Transverse colon (tissue), 4 donors: ENCODE measurements around the gene SLX4IP. TPM values are rescaled to one million over a fixed set of nuclear protein-coding genes. Genes with fewer than 3 reads are reported as not detected.

Experiments
- DNase-seq: peaks from one replicate; pipeline ENCODE4 v3.0.0-alpha.2; 2019
- H3K27ac ChIP-seq, 4 donors: fragments of 200-600 bp; sonication (generic); 2 replicates each; pipeline ENCODE4 v1.5.1; 2016 to 2018; ENCODE audit warnings: inconsistent platforms in 4 of 4
- H3K27me3 ChIP-seq: fragments of 200-600 bp; sonication (generic); 2 replicates; pipeline ENCODE4 v1.5.1; 2017; ENCODE audit warnings: inconsistent platforms
- H3K36me3 ChIP-seq, 4 donors: fragments of 200-600 bp; sonication (generic); 2 replicates each; pipeline ENCODE4 v1.5.1; 2017 to 2019; ENCODE audit warnings: inconsistent platforms in 4 of 4
- H3K4me1 ChIP-seq, 4 donors: fragments of 200-600 bp; sonication (generic); 2 replicates each; pipeline ENCODE4 v1.5.1; 2017 to 2020; ENCODE audit warnings: inconsistent platforms in 4 of 4
- H3K4me3 ChIP-seq, 4 donors: fragments of 200-600 bp; sonication (generic); 1 replicate in 1 of 4; 2 replicates in 3 of 4; pipeline versions ENCODE4 v1.5.1 to v1.6.1; 2017 to 2019; ENCODE audit warnings: inconsistent platforms in 4 of 4
- H3K9me3 ChIP-seq, 2 donors: fragments of 200-600 bp; sonication (generic); 2 replicates each; pipeline ENCODE4 v1.5.1; 2017 to 2019; ENCODE audit warnings: inconsistent platforms in 2 of 2
- CTCF ChIP-seq, 5 experiments: fragments of 200-600 bp in 3 of 5; fragments of 450-650 bp in 2 of 5; sonication (generic) in 3 of 5; IDR thresholded peaks; 1 replicate in 2 of 5; 2 replicates in 3 of 5; pipeline ENCODE4 v1.5.1; 2016 to 2017; ENCODE audit warnings: antibody characterized with exemption in 5 of 5, inconsistent platforms in 3 of 5, mild to moderate bottlenecking in 2 of 5, moderate library complexity in 1 of 5
- EP300 ChIP-seq: sonication (generic); formaldehyde crosslinking; IDR thresholded peaks from one replicate; pipeline ENCODE4 v1.6.1; 2017; ENCODE audit warnings: antibody characterized with exemption, low read depth
- POLR2A ChIP-seq: fragments of 450-650 bp; IDR thresholded peaks from one replicate; pipeline ENCODE4 v1.6.1; 2016; ENCODE audit warnings: antibody characterized with exemption, mild to moderate bottlenecking, moderate library complexity
- POLR2AphosphoS5 ChIP-seq, 3 donors: sonication (generic); formaldehyde crosslinking; IDR thresholded peaks; one replicate each; pipeline ENCODE4 v1.6.1; 2016; ENCODE audit warnings: antibody characterized with exemption in 3 of 3
- WGBS, 2 donors: methylation state at CpG; one replicate each; pipeline ENCODE4 v1.1.5; 2018; ENCODE audit warnings: low coverage in 1 of 2; 5-methylcytosine and 5-hydroxymethylcytosine counted together
- in situ Hi-C, 4 donors: fragments of 200-750 bp; cut with MboI; loops; one replicate each; pipeline versions ENCODE4 v1.15.0 to v1.15.1; 2017; ENCODE audit warnings: low sequenced_read_pairs in 3 of 4, low pct_ligation_motif_present in 1 of 4, low pct_unique_long_range_greater_than_20kb in 1 of 4
- intact Hi-C: fragments of 100-400 bp; cut with DNase I; formaldehyde crosslinking; loops from one replicate; pipeline ENCODE4 v1.15.1; 2023; ENCODE audit warnings: low total_unique reads
- total RNA-seq, 4 donors: library from RNA; depleted of rRNA; stranded (reverse); fragments of >200 nt; gene quantifications; one replicate each; pipeline ENCODE4 v1.1.0, GENCODE V29; 2016

The SLX4IP gene
- total RNA-seq, 4 donors from 2014 or later, result 5.4 to 8.4 (median 7.5) TPM

GRCh38 chr20:10489853-10490252 is 54.7 kb downstream of the SLX4IP start:
- in situ Hi-C loops (no loop called here), intact Hi-C loops (no loop called here)
- 95 to 100% methylated on average over 1 of the region's 1 CpG for WGBS, 2 donors
- TF ChIP-seq POLR2A, result no peak
- TF ChIP-seq POLR2AphosphoS5 (IDR thresholded peaks at IDR 0.05), result no peak
- no peak for TF ChIP-seq CTCF (IDR thresholded peaks at IDR 0.05)
- no peak for TF ChIP-seq EP300
- no peak for DNase-seq
- Histone ChIP-seq H3K36me3 (no peaks in the 10 kb centered on the region), H3K4me3 (no peak overlapping the region), H3K27ac (no peak overlapping the region), H3K4me1 (no peaks in the 10 kb centered on the region), H3K27me3 (no peaks in the 10 kb centered on the region), H3K9me3 (no peaks in the 10 kb centered on the region)

GRCh38 chr20:10490257-10490656 is 55.2 kb downstream of the SLX4IP start:
- TF ChIP-seq POLR2A (no peak), CTCF (IDR thresholded peaks at IDR 0.05) (no peak), EP300 (no peak), POLR2AphosphoS5 (IDR thresholded peaks at IDR 0.05) (no peak)
- DNase-seq, result no peak
- no peak overlapping the region for H3K27ac ChIP-seq
- in situ Hi-C loops, result no loop called here
- 92 to 100% methylated on average over 2 of the region's 2 CpGs for WGBS, 2 donors
- H3K27me3 ChIP-seq, result no peaks in the 10 kb centered on the region
- no peaks in the 10 kb centered on the region for H3K36me3 ChIP-seq
- no peaks in the 10 kb centered on the region for H3K4me1 ChIP-seq
- intact Hi-C loops, result no loop called here
- no peak overlapping the region for H3K4me3 ChIP-seq
- H3K9me3 ChIP-seq, result no peaks in the 10 kb centered on the region

GRCh38 chr20:10490706-10491105 is 55.6 kb downstream of the SLX4IP start:
- intact Hi-C loops, result no loop called here
- no peaks in the 10 kb centered on the region for H3K4me1 ChIP-seq
- H3K9me3 ChIP-seq, result no peaks in the 10 kb centered on the region
- no peak for TF ChIP-seq CTCF (IDR thresholded peaks at IDR 0.05)
- no peak for TF ChIP-seq EP300
- TF ChIP-seq POLR2AphosphoS5 (IDR thresholded peaks at IDR 0.05), result no peak
- no peak for TF ChIP-seq POLR2A
- no peaks in the 10 kb centered on the region for H3K27me3 ChIP-seq
- WGBS, 2 donors, result 38 to 44% methylated on average over 1 of the region's 1 CpG
- in situ Hi-C loops, result no loop called here
- H3K27ac ChIP-seq, result no peak overlapping the region
- no peaks in the 10 kb centered on the region for H3K36me3 ChIP-seq
- DNase-seq, result no peak
- no peak overlapping the region for H3K4me3 ChIP-seq

GRCh38 chr20:10492065-10492464 is 57.0 kb downstream of the SLX4IP start:
- H3K27me3 ChIP-seq, result no peaks in the 10 kb centered on the region
- in situ Hi-C loops (no loop called here), intact Hi-C loops (no loop called here)
- DNase-seq, result no peak
- TF ChIP-seq EP300 (no peak), POLR2A (no peak), CTCF (IDR thresholded peaks at IDR 0.05) (no peak), POLR2AphosphoS5 (IDR thresholded peaks at IDR 0.05) (no peak)
- no peaks in the 10 kb centered on the region for H3K4me1 ChIP-seq
- 85 to 86% methylated on average over 1 to 2 of the region's 2 CpGs for WGBS, 2 donors
- no peaks in the 10 kb centered on the region for H3K36me3 ChIP-seq
- no peak overlapping the region for H3K27ac ChIP-seq
- H3K9me3 ChIP-seq, result no peaks in the 10 kb centered on the region
- no peak overlapping the region for H3K4me3 ChIP-seq
